Measurements from ENCODE around the gene POU6F2. TPM values are rescaled to one million over a fixed set of nuclear protein-coding genes. Genes with fewer than 3 reads are reported as not detected.

The POU6F2 gene
- total RNA-seq, 1 donor from 2014 or later: 0.78 TPM

- Histone ChIP-seq H3K27ac (no peak overlapping the region), H3K4me3 (no peak overlapping the region), H3K9me3 (no peaks in the 10 kb centered on the region), H3K36me3 (no peaks in the 10 kb centered on the region), H3K4me1 (no peaks in the 10 kb centered on the region), H3K27me3 (no peaks in the 10 kb centered on the region)
- ATAC-seq (no peak), DNase-seq (no peak)
- TF ChIP-seq, protein P1, sequence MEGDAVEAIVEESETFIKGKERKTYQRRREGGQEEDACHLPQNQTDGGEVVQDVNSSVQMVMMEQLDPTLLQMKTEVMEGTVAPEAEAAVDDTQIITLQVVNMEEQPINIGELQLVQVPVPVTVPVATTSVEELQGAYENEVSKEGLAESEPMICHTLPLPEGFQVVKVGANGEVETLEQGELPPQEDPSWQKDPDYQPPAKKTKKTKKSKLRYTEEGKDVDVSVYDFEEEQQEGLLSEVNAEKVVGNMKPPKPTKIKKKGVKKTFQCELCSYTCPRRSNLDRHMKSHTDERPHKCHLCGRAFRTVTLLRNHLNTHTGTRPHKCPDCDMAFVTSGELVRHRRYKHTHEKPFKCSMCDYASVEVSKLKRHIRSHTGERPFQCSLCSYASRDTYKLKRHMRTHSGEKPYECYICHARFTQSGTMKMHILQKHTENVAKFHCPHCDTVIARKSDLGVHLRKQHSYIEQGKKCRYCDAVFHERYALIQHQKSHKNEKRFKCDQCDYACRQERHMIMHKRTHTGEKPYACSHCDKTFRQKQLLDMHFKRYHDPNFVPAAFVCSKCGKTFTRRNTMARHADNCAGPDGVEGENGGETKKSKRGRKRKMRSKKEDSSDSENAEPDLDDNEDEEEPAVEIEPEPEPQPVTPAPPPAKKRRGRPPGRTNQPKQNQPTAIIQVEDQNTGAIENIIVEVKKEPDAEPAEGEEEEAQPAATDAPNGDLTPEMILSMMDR (IDR thresholded peaks at IDR 0.05): no peak
- intact Hi-C loops (cut with DNase I): no loop called here
These were observed 315.5 kb downstream of the POU6F2 start for GRCh38 chr7:39293056-39293823.

DNA sequence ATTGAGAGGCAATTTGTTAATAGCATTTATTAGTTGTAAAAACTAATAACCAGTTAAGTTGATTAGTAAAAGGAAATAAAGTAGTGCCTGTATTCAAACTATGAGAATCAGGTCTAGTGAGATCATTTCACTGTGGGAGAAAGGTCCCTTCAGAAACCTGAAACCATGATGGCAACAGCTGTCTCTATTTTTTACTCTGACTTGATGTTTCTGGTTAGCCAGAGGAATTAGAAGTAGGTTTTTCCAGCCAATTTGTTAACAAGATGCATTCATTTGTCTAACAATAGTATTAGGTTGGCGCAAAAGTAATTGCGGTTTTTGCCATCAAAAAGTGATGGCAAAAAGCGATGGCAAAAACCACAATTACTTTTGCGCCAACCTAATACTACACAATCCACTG lies 316.3 kb downstream of the POU6F2 start:
- no peaks in the 10 kb centered on the region for H3K4me1 ChIP-seq
- no peaks in the 10 kb centered on the region for H3K9me3 ChIP-seq
- H3K36me3 ChIP-seq: no peaks in the 10 kb centered on the region
- no peaks in the 10 kb centered on the region for H3K27me3 ChIP-seq
- intact Hi-C loops (cut with DNase I): no loop called here
- no peak overlapping the region for H3K27ac ChIP-seq
- DNase-seq (no peak), ATAC-seq (no peak)
- H3K4me3 ChIP-seq: no peak overlapping the region
- TF ChIP-seq, protein P1 (IDR thresholded peaks at IDR 0.05): no peak

GRCh38 chr7:39295796-39296195 lies 318.1 kb downstream of the POU6F2 start:
- ATAC-seq: no peak
- DNase-seq: no peak
- H3K4me1 ChIP-seq: no peaks in the 10 kb centered on the region
- H3K27me3 ChIP-seq: no peaks in the 10 kb centered on the region
- intact Hi-C loops (cut with DNase I): no loop called here
- H3K4me3 ChIP-seq: no peak overlapping the region
- no peak overlapping the region for H3K27ac ChIP-seq
- no peaks in the 10 kb centered on the region for H3K36me3 ChIP-seq
- TF ChIP-seq, protein P1 (IDR thresholded peaks at IDR 0.05): no peak
- no peaks in the 10 kb centered on the region for H3K9me3 ChIP-seq

GRCh38 chr7:39299695-39300094 lies 322.0 kb downstream of the POU6F2 start:
- Histone ChIP-seq H3K9me3 (no peaks in the 10 kb centered on the region), H3K4me1 (no peaks in the 10 kb centered on the region), H3K36me3 (no peaks in the 10 kb centered on the region), H3K27ac (no peak overlapping the region), H3K27me3 (no peaks in the 10 kb centered on the region), H3K4me3 (no peak overlapping the region)
- no peak for ATAC-seq
- intact Hi-C loops (cut with DNase I): no loop called here
- TF ChIP-seq, protein P1 (IDR thresholded peaks at IDR 0.05): no peak
- no peak for DNase-seq

- H3K36me3 ChIP-seq: no peaks in the 10 kb centered on the region
- DNase-seq: peak; percentile 79
- no peaks in the 10 kb centered on the region for H3K9me3 ChIP-seq
- peak; percentile 86 for ATAC-seq
- no peak overlapping the region for H3K4me3 ChIP-seq
- H3K4me1 ChIP-seq: no peaks in the 10 kb centered on the region
- no peak overlapping the region for H3K27ac ChIP-seq
- TF ChIP-seq, protein P1 (IDR thresholded peaks at IDR 0.05): no peak
- intact Hi-C loops (cut with DNase I): no loop called here
- H3K27me3 ChIP-seq: no peaks in the 10 kb centered on the region
These were observed 322.6 kb downstream of the POU6F2 start for GRCh38 chr7:39300276-39300675.

Data from upper lobe of right lung (tissue), 1 donor.